Liver (tissue), 3 donors: ENCODE data around the gene TAF5.

ENCODE experiments used
- ATF3 ChIP-seq: IDR thresholded peaks from 2 replicates; pipeline ENCODE4 v1.6.1; 2016; ENCODE audit warnings: antibody characterized with exemption
- CTCF ChIP-seq: fragments of 150-350 bp; IDR thresholded peaks from 2 replicates; pipeline ENCODE4 v1.5.1; 2017; ENCODE audit warnings: improper control_type of control experiment, low read depth, low read length; ENCODE audit not compliant: missing input control
- EGR1 ChIP-seq, 2 donors: IDR thresholded peaks; 2 replicates each; pipeline ENCODE4 v1.6.1; 2016 to 2018; ENCODE audit warnings: antibody characterized with exemption in 2 of 2, low read depth in 2 of 2
- JUND ChIP-seq, 2 donors: IDR thresholded peaks; 2 replicates each; pipeline ENCODE4 v1.6.1; 2016; ENCODE audit warnings: antibody characterized with exemption in 2 of 2
- MAX ChIP-seq: IDR thresholded peaks from 2 replicates; pipeline ENCODE4 v1.6.1; 2016; ENCODE audit warnings: antibody characterized with exemption
- RAD21 ChIP-seq, 2 donors: IDR thresholded peaks; 2 replicates each; pipeline ENCODE4 v1.6.1; 2016; ENCODE audit warnings: antibody characterized with exemption in 2 of 2, mild to moderate bottlenecking in 2 of 2
- SP1 ChIP-seq: IDR thresholded peaks from 2 replicates; pipeline ENCODE4 v1.6.1; 2018; ENCODE audit warnings: antibody characterized with exemption, mild to moderate bottlenecking
- donor health status: healthy.
- donor health status: healthy.

- TF ChIP-seq CTCF (no peak), RAD21 (IDR thresholded peaks at IDR 0.05) (no peak), JUND (IDR thresholded peaks at IDR 0.05) (no peak), SP1 (no peak), ATF3 (no peak), MAX (no peak), EGR1 (IDR thresholded peaks at IDR 0.05; ENCODE audit: low read depth in 2 of 2) (no peak)
Observed at GRCh38 chr10:103374263-103374662, 6.5 kb downstream of the TAF5 start.
